Skeletal muscle cell (primary cell): ENCODE data around the gene LRGUK.
A peak's percentile ranks its signal among the peaks of the same experiment; 100 is the strongest.
"Not testable (repeated sequence)": the region's sequence is repeated elsewhere in the genome, so short reads cannot be mapped to it uniquely, and the experiment has no call there.

Source experiments
- DNase-seq: peaks from one replicate; pipeline ENCODE4 v3.0.0-alpha.2; 2010; ENCODE audit warnings: low read depth
- H3K4me3 ChIP-seq: 2 replicates; pipeline ENCODE4 v1.5.1; 2011; ENCODE audit warnings: low read depth, mild to moderate bottlenecking, control low read depth, low read length, moderate library complexity

The LRGUK gene, protein sequence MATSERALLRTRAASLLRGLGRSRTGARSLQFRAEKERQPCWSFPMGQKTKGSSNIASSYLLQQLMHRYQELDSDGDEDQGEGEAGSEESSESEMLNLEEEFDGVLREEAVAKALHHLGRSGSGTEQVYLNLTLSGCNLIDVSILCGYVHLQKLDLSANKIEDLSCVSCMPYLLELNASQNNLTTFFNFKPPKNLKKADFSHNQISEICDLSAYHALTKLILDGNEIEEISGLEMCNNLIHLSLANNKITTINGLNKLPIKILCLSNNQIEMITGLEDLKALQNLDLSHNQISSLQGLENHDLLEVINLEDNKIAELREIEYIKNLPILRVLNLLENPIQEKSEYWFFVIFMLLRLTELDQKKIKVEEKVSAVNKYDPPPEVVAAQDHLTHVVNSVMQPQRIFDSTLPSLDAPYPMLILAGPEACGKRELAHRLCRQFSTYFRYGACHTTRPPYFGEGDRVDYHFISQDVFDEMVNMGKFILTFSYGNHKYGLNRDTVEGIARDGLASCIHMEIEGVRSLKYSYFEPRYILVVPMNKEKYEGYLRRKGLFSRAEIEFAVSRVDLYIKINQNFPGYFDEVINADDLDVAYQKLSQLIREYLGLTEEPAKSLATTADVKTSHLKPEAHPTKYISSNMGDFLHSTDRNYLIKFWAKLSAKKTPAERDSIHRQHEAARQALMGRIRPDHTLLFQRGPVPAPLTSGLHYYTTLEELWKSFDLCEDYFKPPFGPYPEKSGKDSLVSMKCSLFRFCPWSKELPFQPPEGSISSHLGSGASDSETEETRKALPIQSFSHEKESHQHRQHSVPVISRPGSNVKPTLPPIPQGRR

DNA sequence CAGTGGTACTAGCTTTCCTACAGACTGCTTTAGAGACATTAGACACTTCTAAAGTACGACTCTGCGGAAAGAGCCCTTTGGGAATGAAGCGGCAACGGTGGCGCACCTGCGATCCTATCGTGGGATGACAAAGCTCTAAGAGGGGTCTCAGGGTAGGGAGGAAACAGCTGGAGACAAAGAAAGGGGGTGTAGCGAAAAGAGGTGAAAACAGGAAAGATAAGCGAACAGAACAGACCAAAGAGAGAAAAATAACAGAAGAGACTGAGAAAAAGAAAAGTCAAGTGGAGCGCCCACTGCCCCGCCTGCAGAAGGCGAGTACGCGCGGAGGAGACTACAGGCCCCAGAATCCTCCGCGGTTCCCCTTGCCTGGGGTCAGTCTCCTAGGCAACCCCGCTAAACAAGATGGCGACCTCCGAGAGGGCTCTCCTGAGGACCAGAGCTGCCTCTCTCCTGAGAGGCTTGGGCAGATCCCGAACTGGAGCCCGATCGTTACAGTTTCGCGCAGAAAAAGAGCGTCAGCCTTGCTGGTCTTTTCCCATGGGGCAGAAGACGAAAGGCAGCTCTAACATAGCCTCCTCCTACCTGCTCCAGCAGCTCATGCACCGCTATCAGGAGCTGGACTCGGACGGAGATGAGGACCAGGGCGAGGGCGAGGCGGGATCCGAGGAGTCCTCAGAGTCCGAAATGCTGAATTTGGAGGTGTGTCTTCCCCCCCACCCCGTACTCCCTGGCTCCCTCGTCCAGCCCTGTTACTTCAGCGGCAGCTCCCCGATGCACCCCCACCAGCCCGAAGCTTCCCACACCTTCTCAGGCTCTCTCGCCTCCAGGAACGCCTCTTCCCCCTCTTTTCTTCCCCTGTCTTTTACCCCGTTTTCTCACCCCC, at the start of gene LRGUK:
Gene LRGUK, plus strand, starts transcription at position 375 of the 883 bp plus-strand sequence. Its CDS starts 28 bp downstream, at position 403.
- H3K4me3 ChIP-seq: peak within 1 kb of the TSS; percentile 79
- DNase-seq: peak; percentile 29

DNA sequence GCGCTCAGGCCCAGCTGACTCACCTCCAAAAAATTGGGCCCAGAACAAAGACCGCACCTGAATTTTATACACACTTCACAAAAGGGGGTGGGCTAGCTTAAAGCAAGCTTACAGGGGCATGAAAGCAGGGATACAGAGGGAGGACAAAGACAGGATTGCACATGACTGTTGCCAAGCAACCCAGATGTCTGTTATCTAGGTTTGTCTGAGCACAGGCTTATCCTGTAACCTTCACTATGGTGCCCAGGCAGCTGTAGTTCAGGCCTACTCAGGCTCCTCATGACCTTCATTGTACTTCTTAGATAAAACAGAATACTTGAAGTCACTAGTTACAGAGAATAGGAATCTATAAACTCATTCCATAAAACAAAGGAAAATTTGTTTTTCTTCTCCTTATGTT, 49.6 kb upstream of the LRGUK start:
- not testable (repeated sequence) for DNase-seq, H3K4me3 ChIP-seq

DNA sequence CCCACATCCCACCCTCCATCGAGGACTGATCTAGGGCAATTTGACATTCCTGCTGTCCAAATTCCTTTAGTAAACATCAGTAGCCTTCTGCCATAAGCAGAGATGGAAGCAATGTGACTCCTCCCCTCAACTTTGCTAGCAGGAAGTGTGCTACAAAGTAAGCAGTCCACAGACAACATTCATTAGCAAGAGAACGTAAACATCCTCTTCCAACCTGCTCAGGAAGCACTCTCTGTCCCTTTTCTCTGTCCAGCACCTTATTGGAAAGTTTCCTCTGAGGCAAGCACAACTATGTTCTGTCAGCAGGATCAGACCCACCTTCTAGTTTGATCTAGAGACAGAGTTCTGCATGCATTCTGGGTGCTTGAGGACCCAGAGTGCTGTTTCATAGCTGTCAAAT, 48.1 kb upstream of the LRGUK start:
- no peak for DNase-seq
- H3K4me3 ChIP-seq: no peak overlapping the region

DNA sequence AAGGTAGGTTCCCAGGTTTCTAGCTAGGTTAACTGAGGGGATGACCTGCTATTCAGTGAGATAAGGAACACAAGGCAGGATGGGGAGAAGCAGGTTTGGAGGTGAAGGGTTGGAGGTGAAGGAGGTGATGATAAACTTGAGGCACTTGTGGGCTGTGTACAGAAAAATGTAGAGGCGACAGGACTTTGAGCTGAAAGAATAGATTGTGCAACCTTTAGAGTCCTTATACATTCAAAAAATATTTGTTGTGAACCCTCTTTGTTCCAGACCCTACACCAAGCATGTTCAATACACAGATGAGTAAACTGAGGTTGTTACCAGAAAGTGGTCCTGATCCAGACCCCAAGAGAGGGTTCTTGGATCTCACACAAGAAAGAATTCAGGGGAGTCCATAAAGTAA, 45.4 kb upstream of the LRGUK start:
- no peak overlapping the region for H3K4me3 ChIP-seq
- DNase-seq: no peak

DNA sequence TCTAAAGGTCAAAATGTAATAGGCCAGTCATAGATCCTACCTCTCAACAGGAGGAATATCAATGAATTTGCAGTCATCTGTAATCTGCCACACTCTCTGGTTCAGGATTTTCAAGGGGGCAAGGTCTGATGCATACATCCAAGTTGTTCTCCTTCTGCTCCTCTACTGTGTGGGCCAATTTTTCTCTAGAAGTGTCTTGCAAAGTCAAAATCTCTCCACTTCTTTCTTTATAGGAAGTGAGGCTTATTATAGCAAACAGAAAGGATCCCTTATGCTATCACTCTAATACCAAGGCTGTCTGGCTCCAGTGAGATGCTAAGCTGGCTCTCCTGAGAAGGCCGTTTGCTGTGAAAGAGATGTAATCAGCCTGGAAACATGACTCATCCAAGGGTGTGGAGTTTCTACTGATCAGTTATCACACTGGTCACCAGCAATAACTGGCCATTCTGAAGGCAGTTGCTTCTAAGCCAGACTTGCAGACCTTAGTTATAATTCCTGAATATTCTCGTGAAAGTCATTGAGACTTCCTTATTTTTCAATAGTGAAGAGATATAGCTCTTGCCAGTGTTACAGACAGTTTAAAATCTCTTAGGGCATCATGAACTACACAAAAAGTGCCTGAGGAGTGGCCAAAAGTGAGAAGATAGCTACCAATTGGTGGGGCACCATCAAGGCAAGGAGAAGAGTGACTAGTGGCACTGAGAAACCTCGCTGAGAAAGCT, 43.2 kb upstream of the LRGUK start:
- no peak overlapping the region for H3K4me3 ChIP-seq
- no peak for DNase-seq

DNA sequence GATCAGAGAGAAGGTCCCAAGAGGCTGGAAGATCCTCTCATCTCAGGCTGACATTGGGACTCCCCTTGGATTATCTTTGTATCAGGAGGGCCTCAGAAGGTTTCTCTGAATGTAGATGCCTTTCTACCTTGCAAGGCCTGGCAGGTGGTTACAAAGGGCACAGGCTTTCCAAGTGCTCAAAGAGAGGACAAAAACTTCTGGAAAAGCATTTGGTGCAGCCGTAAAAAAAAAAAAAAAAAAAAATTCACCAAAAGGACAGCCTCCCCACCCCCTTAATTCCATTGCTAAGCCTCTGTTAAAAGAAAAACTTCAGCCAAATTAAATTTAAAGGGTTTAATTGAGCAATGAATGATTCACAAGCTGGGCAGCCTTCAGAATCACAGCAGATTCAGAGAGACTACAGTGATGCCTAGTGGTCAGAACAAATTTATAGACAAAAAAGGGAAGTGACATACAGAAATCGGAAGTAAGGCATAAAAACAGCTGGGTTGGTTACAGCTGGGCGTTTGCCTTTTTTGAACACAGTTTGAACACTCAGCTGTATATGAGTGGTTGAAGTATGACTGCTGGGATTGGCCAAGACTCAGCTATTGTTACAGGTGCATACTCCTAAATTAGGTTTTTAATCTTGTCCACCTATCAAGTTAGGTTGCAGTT, 42.5 kb upstream of the LRGUK start:
- DNase-seq: no peak
- no peak overlapping the region for H3K4me3 ChIP-seq

DNA sequence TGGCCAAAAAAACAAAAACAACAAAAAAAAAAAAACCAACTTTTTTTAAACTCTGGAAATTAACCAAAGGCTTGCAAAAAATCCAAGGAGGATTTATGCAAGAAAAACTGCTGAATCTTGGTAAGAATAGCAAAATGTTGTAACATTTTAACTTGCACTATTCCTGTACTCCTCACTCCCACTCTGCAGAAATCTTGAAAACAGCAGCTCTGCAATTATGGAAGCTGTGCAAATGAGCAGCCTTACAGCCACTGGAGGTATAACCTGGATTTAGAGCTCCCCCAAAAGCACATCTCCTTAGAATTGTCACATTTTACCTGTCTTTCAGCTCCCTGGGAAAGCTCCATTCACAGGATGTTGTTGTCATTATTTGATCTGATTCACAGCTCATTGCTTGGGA, 41.8 kb upstream of the LRGUK start:
- DNase-seq: no peak

DNA sequence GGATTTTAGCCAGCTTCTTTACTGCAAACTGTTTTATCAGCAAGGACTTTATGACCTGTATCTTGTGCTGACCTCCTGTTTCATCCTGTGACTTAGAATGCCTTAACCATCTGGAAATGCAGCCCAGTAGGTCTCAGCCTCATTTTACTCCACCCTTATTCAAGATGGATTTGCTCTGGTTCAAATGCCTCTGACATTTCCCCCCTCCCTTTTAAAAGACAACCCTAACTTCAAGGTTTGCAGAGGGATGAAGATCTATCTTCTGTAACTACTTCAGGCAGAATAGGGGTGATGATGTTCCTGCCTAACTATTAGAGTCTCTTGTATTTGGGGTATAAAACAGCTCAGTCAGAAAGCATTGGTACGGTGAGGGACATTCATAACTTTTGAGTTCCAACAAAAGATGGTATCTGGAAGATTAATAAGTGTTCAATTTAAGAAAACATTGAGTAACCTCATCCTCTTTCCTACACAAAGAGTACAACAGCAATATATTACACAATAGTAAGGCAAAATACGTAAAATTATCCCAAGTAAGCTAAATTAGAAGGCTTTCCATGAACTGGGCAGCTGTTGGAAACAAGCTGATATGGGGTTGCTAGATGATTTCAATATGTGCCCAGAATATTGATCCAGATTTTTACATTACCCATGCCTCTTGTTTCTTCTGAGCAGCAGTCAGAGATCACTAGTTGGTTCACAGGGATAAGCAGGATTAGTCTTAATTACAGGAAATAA, 40.0 kb upstream of the LRGUK start:
- DNase-seq: no peak

More for the DNA sequence above, 41.8 kb upstream of the LRGUK start:
- H3K4me3 ChIP-seq: no peak overlapping the region

DNA sequence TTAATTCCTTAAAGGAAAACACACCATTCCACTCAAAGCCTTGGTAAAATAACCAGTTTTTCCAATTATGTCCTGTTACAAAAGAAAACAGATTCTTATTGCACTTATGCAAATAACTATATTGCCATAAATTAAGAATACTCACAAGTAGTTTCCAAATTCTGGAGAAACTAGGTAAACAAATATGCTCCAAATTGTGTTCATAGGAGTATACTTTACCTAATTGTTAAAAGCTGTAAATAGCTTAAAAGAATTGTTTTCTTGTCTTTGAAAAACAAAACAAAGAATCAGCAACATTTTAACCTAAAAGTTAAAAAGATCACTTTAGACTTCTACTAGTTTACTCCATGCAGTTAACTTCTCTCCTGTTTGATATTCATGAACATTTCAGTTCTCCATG, 38.9 kb upstream of the LRGUK start:
- no peak for DNase-seq
- no peak overlapping the region for H3K4me3 ChIP-seq

More for the DNA sequence above, 40.0 kb upstream of the LRGUK start:
- no peak overlapping the region for H3K4me3 ChIP-seq

DNA sequence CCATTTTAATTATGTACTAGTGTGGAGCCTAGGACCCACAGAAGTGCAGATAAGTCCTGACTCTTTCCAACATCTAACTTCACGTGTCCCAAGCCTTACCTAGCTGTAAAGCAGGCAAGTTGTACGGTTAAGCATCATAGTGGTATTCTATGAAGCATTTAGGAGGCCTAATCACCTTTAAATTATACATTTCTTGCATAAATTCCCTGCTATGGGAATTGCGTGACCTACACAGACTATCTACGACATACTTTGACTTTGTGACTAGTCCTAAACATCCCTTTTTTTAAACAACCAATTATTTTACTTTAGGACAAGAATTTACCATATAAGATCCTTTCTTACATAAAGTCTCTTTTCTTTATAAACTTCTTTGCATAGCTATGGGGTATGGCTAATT, 37.7 kb upstream of the LRGUK start:
- H3K4me3 ChIP-seq: no peak overlapping the region
- no peak for DNase-seq

DNA sequence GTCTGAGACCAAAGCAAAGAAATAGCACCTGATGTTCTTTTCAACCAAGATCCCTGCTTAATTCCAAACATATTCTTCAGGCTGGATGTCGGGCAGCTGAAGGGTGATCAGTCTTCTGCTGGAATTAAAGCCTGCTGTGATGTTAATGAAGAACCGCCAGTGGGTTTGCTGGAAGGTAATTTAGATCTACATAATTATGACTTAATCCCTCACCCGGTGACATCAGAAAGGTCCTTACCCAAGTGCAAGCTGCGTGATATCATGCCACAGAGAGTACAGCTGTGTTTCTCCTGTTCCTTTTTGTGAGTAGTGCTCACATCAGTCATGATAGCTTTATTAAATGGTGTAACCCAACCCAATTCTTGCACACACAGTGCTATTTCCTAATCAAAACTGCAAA, 29.1 kb upstream of the LRGUK start:
- DNase-seq: no peak
- no peak overlapping the region for H3K4me3 ChIP-seq

DNA sequence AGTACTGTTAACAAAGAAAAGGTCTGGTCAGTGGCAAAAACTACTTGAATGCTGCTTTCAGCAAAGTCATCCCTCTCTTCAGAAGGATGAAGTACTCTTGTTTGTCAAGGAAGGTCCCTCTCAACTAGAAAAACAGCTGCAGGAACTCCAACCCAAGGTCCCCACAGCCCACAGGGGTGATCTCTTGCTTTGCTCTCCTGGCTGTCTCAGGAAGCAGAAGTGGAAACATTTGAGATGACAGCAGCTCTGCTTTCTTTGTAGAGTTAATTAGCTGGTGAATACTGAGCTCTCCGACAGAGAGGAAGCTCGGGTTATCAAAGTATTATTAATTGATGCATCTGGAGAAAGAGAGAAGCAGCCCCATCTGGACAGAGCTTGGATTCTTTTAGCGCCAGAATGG, 25.4 kb upstream of the LRGUK start:
- H3K4me3 ChIP-seq: no peak overlapping the region
- DNase-seq: no peak

DNA sequence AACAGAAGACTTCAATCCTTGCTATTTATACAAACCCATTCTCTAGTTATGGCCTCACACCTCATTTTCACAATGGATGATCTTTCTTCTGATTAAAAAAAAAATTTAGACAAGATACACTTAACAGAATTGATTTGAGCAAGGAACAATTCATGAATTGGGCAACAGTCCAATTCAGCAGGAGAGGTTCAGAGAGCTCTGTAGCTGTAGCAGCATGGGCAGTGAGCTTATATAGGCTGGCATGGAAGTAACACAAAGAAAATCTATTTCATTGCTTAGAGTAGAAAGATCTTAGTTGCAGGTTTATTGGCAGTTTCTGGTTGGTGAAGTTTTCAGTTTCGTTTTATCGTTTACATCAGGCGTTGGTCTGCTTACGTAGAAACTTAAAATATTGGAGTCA, 23.0 kb upstream of the LRGUK start:
- no peak for DNase-seq
- H3K4me3 ChIP-seq: no peak overlapping the region

DNA sequence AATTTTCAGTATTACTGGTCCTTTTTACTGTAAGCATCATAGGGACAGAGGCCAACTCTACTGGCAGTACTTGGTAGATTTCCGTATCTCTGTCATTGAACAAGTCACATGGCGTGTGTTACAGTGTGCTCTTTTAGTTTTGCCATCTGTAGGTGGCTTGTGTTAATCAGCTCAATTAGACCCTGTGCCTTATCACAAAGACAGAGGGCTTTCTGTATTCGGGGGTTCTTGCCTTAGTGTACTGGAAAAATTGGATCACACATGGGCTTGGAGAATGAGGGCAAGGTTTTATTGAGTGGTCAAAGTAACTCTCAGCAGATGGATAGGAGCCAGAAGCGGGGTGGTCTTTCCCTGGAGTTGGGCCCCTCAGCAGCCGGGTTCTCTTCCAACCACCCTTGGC, 21.3 kb upstream of the LRGUK start:
- DNase-seq: no peak
- H3K4me3 ChIP-seq: no peak overlapping the region

DNA sequence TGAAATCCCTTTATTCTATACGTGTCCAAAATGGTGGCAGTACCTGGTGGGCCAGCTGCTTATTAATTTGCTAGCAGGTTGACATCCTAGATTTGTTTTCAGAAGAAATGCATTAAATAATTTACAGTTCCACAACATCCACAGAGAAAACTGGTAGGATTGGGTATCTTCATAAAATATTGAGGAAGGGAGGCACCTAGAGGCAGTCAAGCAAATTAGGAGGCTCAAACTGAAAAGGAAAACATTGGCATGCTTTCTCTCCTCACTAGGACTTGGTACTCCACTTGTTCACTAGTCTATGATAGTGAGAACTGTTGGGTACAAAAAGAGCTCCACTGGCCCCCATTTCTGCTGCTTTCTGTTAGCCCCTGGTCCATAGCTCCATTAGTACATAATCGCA, 18.3 kb upstream of the LRGUK start:
- no peak for DNase-seq
- H3K4me3 ChIP-seq: no peak overlapping the region

DNA sequence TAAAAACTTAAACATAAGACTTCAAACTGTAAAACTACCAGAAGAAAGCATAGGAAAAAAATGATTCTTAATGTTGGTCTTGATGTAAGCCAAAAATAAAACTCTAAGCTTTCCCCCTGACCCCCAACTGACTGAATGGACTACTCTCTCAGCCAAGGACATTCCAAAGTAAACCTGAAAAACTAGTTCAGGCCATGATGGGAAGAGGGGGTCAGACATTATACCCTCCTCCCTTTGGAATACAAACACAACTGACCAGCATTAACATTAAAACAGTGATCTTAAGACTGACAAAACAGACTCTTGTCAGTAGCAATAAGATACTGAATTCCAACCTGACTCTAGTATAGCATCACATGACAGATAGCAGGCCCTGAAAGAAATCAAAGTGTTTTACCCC, 13.5 kb upstream of the LRGUK start:
- no peak for DNase-seq
- H3K4me3 ChIP-seq: no peak overlapping the region

DNA sequence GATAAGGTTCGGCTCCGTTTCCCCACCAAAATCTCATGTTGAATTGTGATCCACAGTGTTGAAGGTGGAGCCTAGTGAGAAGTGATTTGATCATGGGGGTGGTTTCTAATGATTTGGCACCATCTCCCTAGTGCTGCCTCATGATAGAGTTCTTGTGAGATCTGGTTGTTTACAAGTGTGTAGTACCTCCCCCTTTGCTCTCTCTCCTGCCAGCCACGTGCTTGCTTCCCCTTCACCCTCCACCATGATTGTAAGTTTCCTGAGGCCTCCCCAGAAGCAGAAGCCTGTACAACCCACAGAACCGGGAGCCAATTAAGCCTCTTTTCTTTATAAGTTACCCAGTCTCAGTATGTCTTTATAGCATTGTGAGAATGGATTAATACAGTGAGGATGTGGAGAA, 12.1 kb upstream of the LRGUK start:
- no peak overlapping the region for H3K4me3 ChIP-seq

DNA sequence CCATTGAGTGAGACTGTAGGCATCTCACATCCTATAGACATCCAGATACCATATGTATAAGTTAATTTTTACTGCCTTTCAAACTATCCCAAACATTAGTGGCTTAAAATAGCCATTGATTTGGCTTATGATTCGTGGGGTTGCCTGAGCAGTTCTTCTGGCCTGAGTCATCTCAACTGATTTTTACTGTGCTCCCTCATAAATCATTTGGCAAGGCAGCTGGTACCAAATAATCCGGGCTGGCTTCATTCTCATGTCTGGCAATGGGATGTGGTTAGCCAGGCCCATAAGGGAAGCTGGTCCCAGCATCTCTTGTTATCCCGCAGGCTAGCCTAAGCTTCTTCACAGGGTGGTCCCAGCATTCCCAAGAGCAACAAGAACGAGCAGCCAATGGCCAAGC, 6.7 kb upstream of the LRGUK start:
- no peak overlapping the region for H3K4me3 ChIP-seq
- DNase-seq: no peak

More for the DNA sequence above, 12.1 kb upstream of the LRGUK start:
- DNase-seq: no peak
